ENCODE measurements around the gene ARL14EPL. TPM values are rescaled to one million over a fixed set of nuclear protein-coding genes. Genes with fewer than 3 reads are reported as not detected.

Gene ARL14EPL
- total RNA-seq, 1 experiment from 2014 or later, result not detected

DNA sequence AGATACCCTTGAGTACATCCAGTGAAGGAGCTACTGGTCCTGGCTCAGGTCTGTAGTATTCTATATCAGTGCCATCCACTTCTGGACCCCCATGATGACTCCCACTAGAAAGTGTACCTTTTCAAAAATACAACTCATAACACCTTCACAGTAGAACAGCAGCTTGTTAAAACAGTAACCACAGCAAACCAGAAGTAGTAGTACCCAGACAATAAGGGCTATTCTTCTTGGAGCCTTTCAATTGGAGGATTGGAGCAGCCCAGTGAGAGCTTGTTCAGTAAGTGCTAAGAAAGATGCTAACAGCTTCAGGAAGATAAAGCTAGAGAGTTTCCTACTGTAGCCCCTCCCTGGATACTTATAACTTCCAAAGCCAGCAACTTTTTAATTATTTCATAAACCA is 10.1 kb downstream of the ARL14EPL start:
- Histone ChIP-seq H3K9me3 (ENCODE audit: low read depth, low read length, poor library complexity, severe bottlenecking) (no peaks in the 10 kb centered on the region), H3K27ac (ENCODE audit: low read depth, low read length, poor library complexity, severe bottlenecking) (no peak overlapping the region), H3K36me3 (ENCODE audit: insufficient read depth, low read length, poor library complexity, severe bottlenecking) (no peaks in the 10 kb centered on the region), H3K4me1 (ENCODE audit: insufficient read depth, low read length, poor library complexity, severe bottlenecking) (no peaks in the 10 kb centered on the region), H3K4me3 (ENCODE audit: low read depth, low read length, poor library complexity, severe bottlenecking) (no peak overlapping the region), H3K27me3 (replicated peaks; ENCODE audit: insufficient read depth, low read depth, low read length, poor library complexity) (no peaks in the 10 kb centered on the region)
- POLR2A ChIA-PET (ENCODE audit: low non-redundant PET), result no interaction called here
- TF ChIP-seq, protein P1, sequence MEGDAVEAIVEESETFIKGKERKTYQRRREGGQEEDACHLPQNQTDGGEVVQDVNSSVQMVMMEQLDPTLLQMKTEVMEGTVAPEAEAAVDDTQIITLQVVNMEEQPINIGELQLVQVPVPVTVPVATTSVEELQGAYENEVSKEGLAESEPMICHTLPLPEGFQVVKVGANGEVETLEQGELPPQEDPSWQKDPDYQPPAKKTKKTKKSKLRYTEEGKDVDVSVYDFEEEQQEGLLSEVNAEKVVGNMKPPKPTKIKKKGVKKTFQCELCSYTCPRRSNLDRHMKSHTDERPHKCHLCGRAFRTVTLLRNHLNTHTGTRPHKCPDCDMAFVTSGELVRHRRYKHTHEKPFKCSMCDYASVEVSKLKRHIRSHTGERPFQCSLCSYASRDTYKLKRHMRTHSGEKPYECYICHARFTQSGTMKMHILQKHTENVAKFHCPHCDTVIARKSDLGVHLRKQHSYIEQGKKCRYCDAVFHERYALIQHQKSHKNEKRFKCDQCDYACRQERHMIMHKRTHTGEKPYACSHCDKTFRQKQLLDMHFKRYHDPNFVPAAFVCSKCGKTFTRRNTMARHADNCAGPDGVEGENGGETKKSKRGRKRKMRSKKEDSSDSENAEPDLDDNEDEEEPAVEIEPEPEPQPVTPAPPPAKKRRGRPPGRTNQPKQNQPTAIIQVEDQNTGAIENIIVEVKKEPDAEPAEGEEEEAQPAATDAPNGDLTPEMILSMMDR (conservative IDR thresholded peaks at IDR 0.05; ENCODE audit: low read depth, low read length), result no peak
- TF ChIP-seq EZH2 (IDR thresholded peaks at IDR 0.05; ENCODE audit: borderline replicate concordance, low read depth, low read length, poor library complexity, severe bottlenecking), result no peak
- intact Hi-C loops (cut with micrococcal nuclease; ENCODE audit: unreplicated experiment), result no loop called here
- no TSS peak for BruUV-seq (replicated peaks)
- no peak for DNase-seq (ENCODE audit: low spot score)
- CTCF ChIA-PET, result no interaction called here

DNA sequence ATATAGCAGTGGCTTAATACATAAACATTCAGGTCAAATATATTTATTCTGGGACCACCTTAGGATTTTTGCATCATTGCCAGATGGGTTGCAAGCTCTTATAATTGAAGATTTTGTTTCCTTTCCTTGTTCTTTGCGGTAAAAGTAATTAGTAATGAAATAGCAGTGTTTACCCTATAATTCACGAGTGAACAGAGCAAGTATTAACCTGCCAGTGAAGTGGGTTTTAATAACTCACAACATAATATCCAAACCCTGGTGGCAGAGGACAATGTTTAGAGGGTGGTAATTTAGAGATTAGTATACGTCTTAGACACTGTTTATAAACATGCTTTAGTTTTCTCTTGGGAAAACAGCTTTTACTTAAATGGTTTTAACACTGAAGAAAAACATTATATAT is 11.8 kb downstream of the ARL14EPL start:
- no peaks in the 10 kb centered on the region for H3K36me3 ChIP-seq (ENCODE audit: insufficient read depth, low read length, poor library complexity, severe bottlenecking)
- TF ChIP-seq EZH2 (IDR thresholded peaks at IDR 0.05; ENCODE audit: borderline replicate concordance, low read depth, low read length, poor library complexity, severe bottlenecking), result no peak
- TF ChIP-seq, protein P1 (conservative IDR thresholded peaks at IDR 0.05; ENCODE audit: low read depth, low read length), result no peak
- no peaks in the 10 kb centered on the region for H3K9me3 ChIP-seq (ENCODE audit: low read depth, low read length, poor library complexity, severe bottlenecking)

DNA sequence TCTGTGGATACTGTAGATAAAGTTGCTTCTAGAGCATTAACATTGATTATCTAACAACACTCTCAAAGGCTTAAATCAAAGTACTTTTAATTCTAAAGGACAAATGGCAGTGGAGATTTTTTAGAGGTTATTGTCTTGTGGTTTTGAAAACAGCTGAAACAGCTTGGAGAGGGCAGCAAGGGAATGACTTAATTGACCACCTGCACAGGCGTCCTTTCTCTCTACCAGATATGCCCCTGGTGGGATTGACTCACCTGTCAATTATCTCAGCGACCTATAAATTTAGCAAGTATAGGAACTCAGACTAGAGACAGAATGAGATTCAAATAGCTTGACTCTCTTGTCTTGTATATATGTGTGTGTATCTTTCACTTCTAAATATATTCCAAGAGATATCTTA is 13.5 kb downstream of the ARL14EPL start:
- CTCF ChIA-PET, result no interaction called here

More for the DNA sequence above, 11.8 kb downstream of the ARL14EPL start:
- no peaks in the 10 kb centered on the region for H3K27me3 ChIP-seq (replicated peaks; ENCODE audit: insufficient read depth, low read depth, low read length, poor library complexity)
- no peak for DNase-seq (ENCODE audit: low spot score)
- ChIA-PET CTCF (interaction anchor here (0.6 kb wide), 1 partner anchor 25 kb away, joined by 4 read pairs; no protein-coding TSS in a partner anchor), POLR2A (ENCODE audit: low non-redundant PET) (no interaction called here)
- BruUV-seq (replicated peaks), result no TSS peak
- H3K27ac ChIP-seq (ENCODE audit: low read depth, low read length, poor library complexity, severe bottlenecking), result no peak overlapping the region
- intact Hi-C loops (cut with micrococcal nuclease; ENCODE audit: unreplicated experiment), result no loop called here
- no peaks in the 10 kb centered on the region for H3K4me1 ChIP-seq (ENCODE audit: insufficient read depth, low read length, poor library complexity, severe bottlenecking)
- no peak overlapping the region for H3K4me3 ChIP-seq (ENCODE audit: low read depth, low read length, poor library complexity, severe bottlenecking)

More for the DNA sequence above, 13.5 kb downstream of the ARL14EPL start:
- Histone ChIP-seq H3K4me3 (ENCODE audit: low read depth, low read length, poor library complexity, severe bottlenecking) (no peak overlapping the region), H3K4me1 (ENCODE audit: insufficient read depth, low read length, poor library complexity, severe bottlenecking) (no peaks in the 10 kb centered on the region), H3K27ac (ENCODE audit: low read depth, low read length, poor library complexity, severe bottlenecking) (no peak overlapping the region), H3K36me3 (ENCODE audit: insufficient read depth, low read length, poor library complexity, severe bottlenecking) (no peaks in the 10 kb centered on the region), H3K9me3 (ENCODE audit: low read depth, low read length, poor library complexity, severe bottlenecking) (no peaks in the 10 kb centered on the region), H3K27me3 (replicated peaks; ENCODE audit: insufficient read depth, low read depth, low read length, poor library complexity) (no peaks in the 10 kb centered on the region)
- BruUV-seq (replicated peaks), result no TSS peak
- intact Hi-C loops (cut with micrococcal nuclease; ENCODE audit: unreplicated experiment), result no loop called here
- no peak for DNase-seq (ENCODE audit: low spot score)
- TF ChIP-seq EZH2 (IDR thresholded peaks at IDR 0.05; ENCODE audit: borderline replicate concordance, low read depth, low read length, poor library complexity, severe bottlenecking), result no peak
- TF ChIP-seq, protein P1 (conservative IDR thresholded peaks at IDR 0.05; ENCODE audit: low read depth, low read length), result no peak
- POLR2A ChIA-PET (ENCODE audit: low non-redundant PET), result no interaction called here

Measured in A673 (cell line).